ENCODE data around the gene SGTB. TPM values are rescaled to one million over a fixed set of nuclear protein-coding genes. Genes with fewer than 3 reads are reported as not detected.

Gene SGTB
- polyA plus RNA-seq, 1 donor (not counting 4 experiments of a cell fraction or from before 2014, with no cell fraction given), result 10.4 TPM

GRCh38 chr5:65647941-65648340, 74.0 kb downstream of the SGTB start:
- Histone ChIP-seq H3K9me3 (ENCODE audit: control insufficient read depth, low read depth, low read length) (no peaks in the 10 kb centered on the region), H3K27me3 (ENCODE audit: control insufficient read depth, extremely low read depth, insufficient read depth, low read length) (no peaks in the 10 kb centered on the region), H3K36me3 (ENCODE audit: control insufficient read depth in 2 of 2, extremely low read depth in 1 of 2, insufficient read depth in 2 of 2, low read length in 2 of 2) (no peaks in the 10 kb centered on the region), H3K9me1 (ENCODE audit: control insufficient read depth, extremely low read depth, insufficient read depth, low read length) (no peaks in the 10 kb centered on the region), H3K4me1 (ENCODE audit: control insufficient read depth, extremely low read depth, insufficient read depth, low read length) (no peaks in the 10 kb centered on the region), H3K4me2 (ENCODE audit: control insufficient read depth, extremely low read depth, insufficient read depth, low read depth, low read length) (no peak overlapping the region), H3K79me2 (ENCODE audit: control insufficient read depth, insufficient read depth, low read length) (no peaks in the 10 kb centered on the region), H3K27ac (ENCODE audit: control insufficient read depth, insufficient read depth, low read length) (no peak overlapping the region), H3K4me3 (ENCODE audit: control insufficient read depth in 2 of 3, extremely low read depth in 1 of 3, insufficient read depth in 2 of 3, low read depth in 1 of 3, low read length in 3 of 3) (no peak overlapping the region), H2AFZ (ENCODE audit: control insufficient read depth, low read length) (no peak overlapping the region), H4K20me1 (ENCODE audit: control insufficient read depth, extremely low read depth, insufficient read depth, low read length) (no peaks in the 10 kb centered on the region), H3K9ac (ENCODE audit: control insufficient read depth, extremely low read depth, insufficient read depth, low read length) (no peak overlapping the region)
- FAIRE-seq (no peak), DNase-seq (ENCODE audit: low read depth, low spot score) (no peak)
- dilution Hi-C loops (cut with MboI; ENCODE audit: extremely low pct_ligation_motif_present, low sequenced_read_pairs), result no loop called here
- TF ChIP-seq CTCF (optimal IDR thresholded peaks at IDR 0.05 in 1 of 3, IDR thresholded peaks at IDR 0.05 in 1 of 3, conservative IDR thresholded peaks at IDR 0.05 in 1 of 3; ENCODE audit: extremely low read depth in 1 of 3, insufficient read depth in 2 of 3, low read length in 3 of 3), result no peak
- no peak for TF ChIP-seq EZH2 (IDR thresholded peaks at IDR 0.05; ENCODE audit: low read length)

GRCh38 chr5:65646938-65647337, 75.0 kb downstream of the SGTB start:
- DNase-seq (ENCODE audit: low read depth, low spot score), result no peak
- FAIRE-seq, result no peak
- Histone ChIP-seq H3K4me1 (ENCODE audit: control insufficient read depth, extremely low read depth, insufficient read depth, low read length) (no peaks in the 10 kb centered on the region), H3K9me3 (ENCODE audit: control insufficient read depth, low read depth, low read length) (no peaks in the 10 kb centered on the region), H3K79me2 (ENCODE audit: control insufficient read depth, insufficient read depth, low read length) (no peaks in the 10 kb centered on the region), H3K27me3 (ENCODE audit: control insufficient read depth, extremely low read depth, insufficient read depth, low read length) (no peaks in the 10 kb centered on the region), H3K36me3 (ENCODE audit: control insufficient read depth in 2 of 2, extremely low read depth in 1 of 2, insufficient read depth in 2 of 2, low read length in 2 of 2) (no peaks in the 10 kb centered on the region), H3K9me1 (ENCODE audit: control insufficient read depth, extremely low read depth, insufficient read depth, low read length) (no peaks in the 10 kb centered on the region), H2AFZ (ENCODE audit: control insufficient read depth, low read length) (no peak overlapping the region), H4K20me1 (ENCODE audit: control insufficient read depth, extremely low read depth, insufficient read depth, low read length) (no peaks in the 10 kb centered on the region), H3K4me2 (ENCODE audit: control insufficient read depth, extremely low read depth, insufficient read depth, low read depth, low read length) (no peak overlapping the region), H3K4me3 (ENCODE audit: control insufficient read depth in 2 of 3, extremely low read depth in 1 of 3, insufficient read depth in 2 of 3, low read depth in 1 of 3, low read length in 3 of 3) (no peak overlapping the region), H3K27ac (ENCODE audit: control insufficient read depth, insufficient read depth, low read length) (no peak overlapping the region), H3K9ac (ENCODE audit: control insufficient read depth, extremely low read depth, insufficient read depth, low read length) (no peak overlapping the region)
- TF ChIP-seq EZH2 (IDR thresholded peaks at IDR 0.05; ENCODE audit: low read length) (no peak), CTCF (optimal IDR thresholded peaks at IDR 0.05 in 1 of 3, IDR thresholded peaks at IDR 0.05 in 1 of 3, conservative IDR thresholded peaks at IDR 0.05 in 1 of 3; ENCODE audit: extremely low read depth in 1 of 3, insufficient read depth in 2 of 3, low read length in 3 of 3) (no peak)
- dilution Hi-C loops (cut with MboI; ENCODE audit: extremely low pct_ligation_motif_present, low sequenced_read_pairs), result no loop called here

All from keratinocyte (primary cell).